Activated CD4-positive, alpha-beta T cell treated with anti-CD3 and anti-CD28 coated beads for 1 hour (primary cell): ENCODE results near the gene CABP4.
A peak's percentile ranks its signal among the peaks of the same experiment; 100 is the strongest.
"Not testable (repeated sequence)": the region's sequence is repeated elsewhere in the genome, so short reads cannot be mapped to it uniquely, and the experiment has no call there.

ENCODE experiments used
- DNase-seq: peaks from one replicate; pipeline ENCODE4 v3.0.0-alpha.2; 2020

CABP4 gene

DNA sequence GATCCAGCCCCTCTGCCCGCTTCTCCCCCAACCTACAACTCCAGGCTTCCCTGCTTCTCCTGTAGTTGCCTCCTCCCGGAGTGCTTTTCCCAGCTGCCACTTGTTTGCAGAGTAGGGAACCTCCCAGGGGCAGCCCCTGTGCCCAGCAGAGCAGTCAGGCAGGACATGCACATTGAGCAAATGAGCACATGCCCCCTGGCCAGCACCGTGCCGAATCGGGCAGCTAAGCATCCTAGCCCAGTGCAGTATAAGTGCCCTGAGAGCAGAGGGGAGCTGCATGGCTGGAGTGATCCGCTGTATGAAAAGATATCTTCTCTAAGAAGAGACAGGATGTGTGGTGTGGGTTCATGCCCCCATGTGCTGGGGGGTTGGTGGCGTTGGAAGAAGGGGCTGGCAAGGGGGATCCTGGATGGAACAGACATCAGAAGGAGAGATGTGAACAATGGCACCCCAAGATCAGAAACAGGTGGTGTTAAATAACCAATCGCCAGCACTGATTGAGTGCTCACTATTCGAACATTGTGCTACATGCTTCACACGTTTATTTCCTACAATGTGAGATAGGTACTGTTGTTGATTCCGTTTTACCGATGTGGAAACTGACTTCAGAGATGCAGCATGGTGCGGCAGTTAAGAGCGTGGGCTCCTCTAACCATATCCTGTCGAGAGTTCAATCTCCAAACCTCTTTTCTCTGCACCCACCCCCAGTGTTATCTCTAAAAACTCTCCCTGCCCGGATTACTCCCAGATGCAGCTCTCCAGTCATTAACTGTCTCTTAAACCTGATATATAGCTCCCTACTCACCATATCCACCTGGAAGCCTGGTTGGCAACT, 28.9 kb downstream of the CABP4 start:
- DNase-seq, result no peak

DNA sequence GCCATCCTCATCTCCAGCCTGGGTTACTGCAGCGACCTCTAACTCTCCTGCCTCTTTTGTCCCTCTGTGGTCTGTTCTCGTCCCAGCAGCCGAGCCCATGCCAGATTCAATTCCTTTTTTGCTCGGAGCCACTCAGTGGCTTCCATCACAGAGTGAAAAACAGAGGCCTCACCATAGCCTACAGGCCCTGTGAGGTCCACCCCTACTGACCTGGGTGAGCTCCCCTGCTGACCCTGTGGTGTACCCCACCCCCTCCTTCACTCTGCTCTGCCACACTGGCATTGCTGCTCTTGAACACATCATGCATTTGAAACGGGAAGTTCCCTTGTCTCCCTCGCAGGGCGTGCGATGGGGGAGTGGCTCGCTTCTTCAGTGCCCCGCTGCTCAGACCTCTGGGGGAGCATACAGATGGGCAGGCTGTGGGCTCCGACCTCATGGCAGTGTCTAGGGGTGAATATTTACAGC, 29.7 kb downstream of the CABP4 start:
- peak; percentile 39 for DNase-seq

DNA sequence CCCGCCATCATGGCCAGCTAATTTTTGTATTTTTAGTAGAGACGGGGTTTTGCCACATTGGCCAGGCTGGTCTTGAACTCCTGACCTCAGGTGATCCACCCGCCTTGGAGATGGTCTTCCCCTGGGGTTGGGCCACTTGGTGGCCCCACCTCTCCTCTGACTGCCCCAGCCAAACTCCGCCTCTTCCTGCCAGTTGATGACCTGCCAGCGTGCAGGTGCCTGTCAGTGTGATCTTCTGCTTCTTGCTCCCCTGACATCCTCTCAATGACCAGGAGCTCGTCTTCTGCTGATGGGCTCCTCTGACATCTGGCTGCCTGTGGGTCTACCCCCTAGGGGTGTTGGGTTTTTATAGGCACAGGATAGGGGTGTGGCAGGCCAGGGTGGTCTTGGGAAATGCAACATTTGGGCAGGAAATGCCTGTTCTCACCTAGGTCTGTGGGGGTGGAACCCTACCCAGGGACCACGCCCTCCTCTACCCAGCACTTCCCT, 30.8 kb downstream of the CABP4 start:
- not testable (repeated sequence) for DNase-seq

DNA sequence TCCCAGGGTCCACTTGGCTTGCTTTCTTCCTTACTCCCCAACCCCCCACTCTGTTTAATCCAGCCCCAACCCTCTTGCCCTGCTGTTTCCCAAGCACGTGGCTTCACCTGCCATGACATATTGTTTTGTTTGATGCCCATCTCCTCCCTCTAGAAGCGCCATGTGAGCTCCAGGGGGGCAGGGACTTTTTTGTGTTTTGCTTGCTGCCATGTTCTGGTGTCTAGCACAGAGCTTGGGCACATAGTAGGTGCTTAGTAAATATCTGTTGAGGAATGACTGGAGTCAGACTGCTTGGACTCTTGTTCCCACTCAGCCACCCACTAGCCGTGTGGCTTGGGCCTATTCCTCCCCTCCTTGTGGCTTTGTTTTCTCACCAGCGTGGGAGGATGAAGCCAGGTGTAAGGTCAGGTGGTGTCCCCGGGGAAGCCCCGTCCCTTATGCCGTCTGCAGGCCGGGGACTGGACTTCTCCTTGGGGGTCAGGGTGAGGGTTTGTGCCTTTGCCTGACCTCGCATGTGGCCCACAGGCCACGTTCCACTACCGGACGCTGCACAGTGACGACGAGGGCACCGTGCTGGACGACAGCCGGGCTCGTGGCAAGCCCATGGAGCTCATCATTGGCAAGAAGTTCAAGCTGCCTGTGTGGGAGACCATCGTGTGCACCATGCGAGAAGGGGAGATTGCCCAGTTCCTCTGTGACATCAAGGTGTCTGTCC, 31.5 kb downstream of the CABP4 start:
- no peak for DNase-seq

DNA sequence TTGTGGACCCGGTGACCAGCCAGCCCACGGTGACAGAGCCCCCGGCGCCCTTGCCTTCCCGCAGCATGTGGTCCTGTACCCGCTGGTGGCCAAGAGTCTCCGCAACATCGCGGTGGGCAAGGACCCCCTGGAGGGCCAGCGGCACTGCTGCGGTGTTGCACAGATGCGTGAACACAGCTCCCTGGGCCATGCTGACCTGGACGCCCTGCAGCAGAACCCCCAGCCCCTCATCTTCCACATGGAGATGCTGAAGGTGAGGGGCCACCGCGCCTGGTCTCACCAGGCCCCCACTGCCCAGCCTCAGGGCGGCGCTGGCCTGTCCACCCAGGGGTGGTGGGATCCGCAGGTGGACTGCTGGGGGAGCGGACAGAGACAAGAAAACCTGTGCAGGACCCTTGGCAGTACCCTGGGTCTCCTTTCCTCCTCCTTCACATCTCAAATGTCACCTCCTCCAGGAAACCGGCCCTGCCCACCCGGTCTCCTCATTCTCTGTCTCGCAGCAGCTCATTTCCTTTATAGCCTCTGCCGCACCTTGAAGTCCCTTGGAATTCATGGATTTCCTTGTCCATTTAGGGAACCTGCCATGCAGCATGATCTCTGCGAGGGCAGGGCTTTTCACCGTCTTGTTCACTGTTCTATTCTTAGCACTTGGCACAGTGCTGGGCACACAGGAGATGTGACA, 34.2 kb downstream of the CABP4 start:
- no peak for DNase-seq

DNA sequence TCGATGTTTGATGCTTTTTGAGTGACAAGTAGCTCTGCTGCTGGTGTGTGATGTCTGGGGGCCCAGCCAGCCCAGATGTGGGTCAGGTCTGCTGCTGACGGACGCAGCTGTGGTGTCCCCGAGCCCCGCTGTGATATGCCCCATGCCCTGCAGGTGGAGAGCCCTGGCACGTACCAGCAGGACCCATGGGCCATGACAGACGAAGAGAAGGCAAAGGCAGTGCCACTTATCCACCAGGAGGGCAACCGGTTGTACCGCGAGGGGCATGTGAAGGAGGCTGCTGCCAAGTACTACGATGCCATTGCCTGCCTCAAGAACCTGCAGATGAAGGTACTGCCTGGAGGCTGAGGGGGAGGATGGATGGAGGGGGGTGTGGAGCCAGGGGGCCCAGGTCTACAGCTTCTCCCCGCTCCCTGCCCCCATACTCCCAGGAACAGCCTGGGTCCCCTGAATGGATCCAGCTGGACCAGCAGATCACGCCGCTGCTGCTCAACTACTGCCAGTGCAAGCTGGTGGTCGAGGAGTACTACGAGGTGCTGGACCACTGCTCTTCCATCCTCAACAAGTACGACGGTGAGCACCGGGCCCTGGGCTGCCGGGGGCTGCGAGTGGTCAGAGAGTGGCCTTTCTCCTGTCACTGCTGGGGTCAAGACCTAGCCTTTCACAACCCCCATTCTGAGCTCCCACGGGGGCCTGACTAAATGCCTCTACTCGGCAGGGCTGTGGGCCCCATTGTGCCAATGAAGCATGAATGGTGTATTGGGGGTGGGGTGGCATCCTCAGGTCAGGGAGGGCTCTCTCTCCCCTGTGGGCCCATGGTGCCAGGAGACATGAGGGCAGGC, 35.0 kb downstream of the CABP4 start:
- no peak for DNase-seq

DNA sequence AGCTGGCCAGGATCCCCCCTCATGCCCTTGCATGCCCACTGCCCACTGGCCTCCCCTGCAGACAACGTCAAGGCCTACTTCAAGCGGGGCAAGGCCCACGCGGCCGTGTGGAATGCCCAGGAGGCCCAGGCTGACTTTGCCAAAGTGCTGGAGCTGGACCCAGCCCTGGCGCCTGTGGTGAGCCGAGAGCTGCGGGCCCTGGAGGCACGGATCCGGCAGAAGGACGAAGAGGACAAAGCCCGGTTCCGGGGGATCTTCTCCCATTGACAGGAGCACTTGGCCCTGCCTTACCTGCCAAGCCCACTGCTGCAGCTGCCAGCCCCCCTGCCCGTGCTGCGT, 35.5 kb downstream of the CABP4 start:
- no peak for DNase-seq

DNA sequence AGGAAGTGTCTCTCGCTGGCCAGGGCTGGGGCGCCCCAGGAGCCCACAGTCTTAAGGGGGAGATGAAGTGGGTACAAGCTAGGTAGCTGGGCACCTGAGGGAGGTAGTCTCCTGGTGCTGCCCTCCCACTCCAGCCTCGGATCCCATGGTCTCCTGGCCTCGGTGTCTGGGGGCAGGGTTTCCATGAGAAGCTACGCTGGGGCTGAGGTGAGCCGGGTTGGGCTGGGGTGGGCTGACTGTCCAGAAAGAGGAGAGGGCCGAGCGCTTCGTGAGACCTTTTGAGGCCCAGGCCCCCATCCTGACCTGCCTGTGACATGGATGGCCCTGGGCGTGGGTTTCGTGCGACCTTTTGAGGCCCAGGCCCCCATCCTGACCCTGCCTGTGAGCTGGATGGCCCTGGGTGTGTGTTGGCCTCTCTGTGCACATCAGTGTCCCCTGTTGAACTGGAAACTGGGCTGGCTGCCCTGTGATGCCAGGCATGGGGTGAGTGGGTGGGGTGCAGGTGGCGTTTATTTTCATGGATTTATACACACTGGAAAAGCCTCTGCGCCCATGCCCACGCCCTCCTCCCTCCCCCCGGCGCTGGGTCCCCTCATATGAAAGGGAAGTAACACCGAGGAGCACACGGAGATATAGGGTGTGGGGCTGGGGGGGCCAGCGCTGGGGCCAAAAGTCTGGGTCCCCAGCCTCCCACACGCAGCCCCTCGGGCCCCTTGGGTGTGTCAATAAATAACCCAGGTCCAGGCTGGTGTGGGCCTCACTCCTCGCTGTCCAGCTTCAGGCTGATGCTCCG, 36.3 kb downstream of the CABP4 start:
- no peak for DNase-seq

DNA sequence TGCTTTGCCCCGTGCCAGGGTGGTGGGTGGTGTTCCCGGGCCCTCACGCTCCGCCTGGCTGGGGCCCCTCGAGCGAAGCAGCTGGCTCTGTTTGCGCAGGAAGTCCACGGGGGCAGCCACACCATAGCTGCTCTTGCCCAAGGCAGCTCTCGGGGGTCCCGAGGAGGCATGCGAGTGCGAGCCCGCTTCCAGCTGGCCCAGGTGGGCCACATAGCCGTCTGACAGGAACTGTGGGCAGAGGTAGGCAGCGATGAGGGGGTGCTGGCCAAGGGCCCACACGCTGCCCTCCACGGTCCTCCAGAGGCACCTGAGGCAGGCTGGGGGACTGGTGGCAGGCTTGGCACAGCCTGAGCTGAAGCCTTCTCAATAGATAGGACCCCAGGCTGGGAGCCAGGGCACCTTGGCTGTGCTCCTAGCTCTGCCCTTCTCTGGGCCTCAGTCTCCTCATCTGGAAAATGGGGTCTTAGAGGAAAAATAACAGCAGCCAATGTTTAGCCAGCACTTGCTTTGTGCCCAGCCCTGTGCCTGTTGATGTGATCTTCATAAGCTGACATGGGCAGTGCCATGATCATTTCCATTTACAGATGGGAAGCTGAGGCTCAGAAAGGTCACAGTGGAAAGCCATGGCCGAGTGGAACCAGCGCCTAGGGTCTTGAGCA, 37.0 kb downstream of the CABP4 start:
- DNase-seq, result no peak

DNA sequence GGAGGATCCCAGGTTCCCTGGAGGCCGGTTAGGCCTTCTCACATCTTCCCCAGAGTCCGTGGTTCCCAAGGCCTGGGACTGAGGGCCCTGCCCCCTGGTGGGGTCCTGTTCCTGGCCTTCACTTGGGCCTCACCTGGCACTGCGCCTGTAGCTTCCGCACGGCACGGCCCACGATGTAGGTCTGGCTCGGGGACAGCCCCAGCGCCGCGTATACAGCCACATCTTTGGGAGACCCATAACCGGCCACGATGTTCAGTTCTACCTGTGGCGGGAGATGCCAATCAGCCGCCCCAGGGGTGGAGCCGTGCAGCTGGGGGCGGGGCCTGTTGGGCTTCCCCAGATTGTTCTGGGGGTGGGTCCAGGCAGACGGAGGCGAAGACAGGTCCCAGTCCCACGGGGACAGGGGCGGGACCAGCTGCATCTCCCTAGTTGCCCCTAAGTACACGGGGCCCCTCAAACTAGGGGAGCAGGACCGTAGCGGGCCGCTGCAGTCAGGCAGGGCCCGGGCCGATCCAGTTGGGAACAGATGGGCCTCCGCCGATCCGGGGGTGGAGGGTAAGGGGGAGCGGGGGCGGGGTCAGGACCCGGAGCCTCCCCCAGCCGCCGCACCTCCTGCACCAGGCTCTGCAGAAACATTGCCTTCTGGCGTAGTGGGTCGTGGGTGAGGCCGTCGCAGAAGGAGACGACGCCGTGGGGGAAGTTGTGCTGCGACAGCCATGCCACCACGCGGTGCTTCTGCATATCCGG, 37.8 kb downstream of the CABP4 start:
- no peak for DNase-seq

DNA sequence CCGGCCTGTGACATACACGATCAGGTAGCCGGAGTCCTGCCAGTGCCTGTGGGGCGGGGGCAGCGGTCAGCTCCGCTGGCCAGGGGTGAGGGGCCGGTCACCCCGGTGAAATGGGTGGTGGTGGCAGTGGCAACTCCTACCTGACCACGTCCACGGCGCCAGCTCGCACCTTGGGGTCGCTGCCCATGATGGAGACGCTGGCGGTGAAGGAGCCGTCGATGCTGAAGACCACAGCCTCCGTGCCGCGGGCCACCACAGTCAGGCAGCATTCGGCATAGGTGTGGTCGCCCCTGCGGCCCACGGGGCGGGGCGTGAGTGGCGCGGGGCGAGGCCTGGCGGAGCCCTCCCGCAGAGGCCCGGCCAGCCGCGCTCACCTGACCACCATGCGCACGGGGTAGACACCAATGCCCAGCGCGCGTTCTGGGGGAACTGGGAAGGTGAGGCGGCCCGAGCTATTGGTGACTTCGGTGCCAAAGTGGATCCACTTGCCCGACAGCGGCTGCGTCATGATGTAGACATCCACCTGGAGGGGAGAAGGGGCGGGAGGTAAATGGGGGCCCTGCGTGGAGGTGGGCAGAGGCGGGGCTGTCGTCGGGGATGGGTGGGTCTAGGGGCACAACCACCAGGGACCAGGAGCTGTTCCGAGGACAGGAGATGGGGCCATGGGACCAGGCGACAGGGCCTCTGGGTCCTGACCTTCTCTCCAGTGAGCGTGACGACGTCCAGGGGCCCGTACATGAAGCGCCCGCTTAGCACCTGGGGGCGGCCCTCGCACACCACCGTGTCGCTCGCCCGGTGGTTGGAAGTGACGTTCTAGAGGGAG, 38.6 kb downstream of the CABP4 start:
- no peak for DNase-seq

DNA sequence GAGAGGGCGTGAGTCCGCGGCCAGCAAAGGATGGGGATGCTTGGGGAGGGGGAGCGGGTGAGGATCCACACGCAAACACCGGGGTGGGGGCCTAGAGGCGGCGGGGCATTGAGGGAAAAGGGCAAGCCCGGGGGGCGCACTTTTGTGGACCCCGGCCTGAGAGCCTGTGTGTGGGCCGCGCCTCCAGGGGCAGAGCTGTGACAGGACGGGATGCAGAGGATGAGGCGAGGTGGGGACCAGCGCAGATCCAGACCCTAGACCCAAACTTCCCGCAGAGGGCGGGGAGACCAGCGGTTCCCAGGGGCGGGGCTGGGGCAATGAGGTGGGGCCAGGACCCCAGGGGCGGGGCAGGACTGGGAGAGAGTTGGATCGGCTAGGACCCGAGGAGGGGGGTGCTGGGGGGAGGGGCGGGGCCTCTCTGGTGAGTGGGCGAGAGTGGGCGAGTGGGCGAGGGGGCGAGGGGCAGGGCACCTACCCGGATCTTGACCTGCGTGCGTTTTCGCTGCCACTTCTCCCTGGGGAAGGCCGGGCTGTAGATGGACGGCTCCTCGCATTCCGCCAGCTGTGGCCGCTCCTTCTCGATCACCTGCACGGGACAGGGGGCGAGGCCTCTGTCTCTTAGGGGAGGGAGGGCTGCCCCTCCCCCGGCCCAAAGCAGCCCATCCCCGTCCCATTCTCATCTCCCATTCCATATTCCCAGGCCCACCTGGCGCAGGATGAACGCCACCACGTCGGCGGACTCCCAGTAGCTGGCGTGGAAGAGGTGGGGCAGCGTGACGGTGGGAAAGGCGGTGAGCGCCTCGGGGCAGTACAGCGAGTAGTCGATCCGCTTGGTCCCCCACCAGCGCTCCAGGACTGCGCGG, 39.4 kb downstream of the CABP4 start:
- DNase-seq, result no peak

DNA sequence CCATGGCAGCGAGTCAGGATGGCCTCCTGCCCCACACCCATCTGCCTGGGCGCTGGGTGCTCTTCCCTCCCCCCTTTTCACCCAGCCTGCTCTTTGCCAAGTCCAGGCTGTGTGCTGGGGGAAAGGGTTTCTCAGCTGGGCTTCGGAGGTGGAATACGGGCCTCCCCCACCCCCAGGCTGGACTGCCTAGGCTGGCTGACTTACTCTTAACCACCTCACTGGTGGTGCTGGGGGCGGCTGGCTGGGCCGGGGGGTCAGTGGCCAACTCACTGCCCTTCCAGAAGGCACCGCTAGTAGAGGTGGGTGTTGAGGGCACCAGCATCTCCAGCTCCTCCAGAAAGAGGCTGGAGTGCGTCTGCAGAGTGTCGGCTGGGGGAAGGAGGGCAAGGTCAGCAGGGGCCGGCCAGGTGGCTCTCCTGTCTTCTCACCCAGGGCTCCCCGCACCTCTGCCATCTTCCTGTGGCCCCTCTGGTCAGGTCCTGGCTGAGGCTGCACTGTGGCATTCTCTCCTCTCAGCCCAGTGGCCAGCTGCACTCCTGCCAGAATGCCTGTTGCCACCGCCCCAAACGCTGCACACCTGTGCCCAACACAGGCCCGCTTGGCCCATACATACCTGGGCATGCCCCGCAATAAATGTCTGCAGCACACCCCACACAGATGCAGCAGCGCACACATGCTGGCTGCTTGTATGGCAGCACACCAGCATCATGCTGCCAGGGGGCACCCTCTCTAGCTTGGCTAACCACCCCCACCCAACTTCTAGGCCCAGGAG, 40.3 kb downstream of the CABP4 start:
- no peak for DNase-seq

DNA sequence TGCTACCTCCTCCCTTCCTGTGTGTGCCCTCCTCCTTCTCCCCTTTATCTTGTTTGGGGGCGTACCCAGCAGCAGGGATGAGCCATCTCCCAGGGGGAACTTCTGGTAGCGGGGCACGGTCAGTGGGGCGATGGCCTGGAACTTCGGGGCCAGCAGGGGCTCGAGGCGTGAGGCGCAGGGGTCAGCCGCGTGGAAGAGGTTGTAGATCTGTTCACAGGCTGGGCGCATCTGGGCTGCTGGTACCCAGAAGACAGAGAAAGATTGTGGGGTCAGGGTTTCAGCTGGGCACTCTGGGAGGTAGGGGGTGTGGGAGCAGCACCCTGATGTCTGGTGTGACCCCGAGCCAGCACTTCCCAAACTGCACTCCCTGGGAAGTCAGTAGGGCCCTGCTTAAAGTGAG, 41.0 kb downstream of the CABP4 start:
- no peak for DNase-seq

DNA sequence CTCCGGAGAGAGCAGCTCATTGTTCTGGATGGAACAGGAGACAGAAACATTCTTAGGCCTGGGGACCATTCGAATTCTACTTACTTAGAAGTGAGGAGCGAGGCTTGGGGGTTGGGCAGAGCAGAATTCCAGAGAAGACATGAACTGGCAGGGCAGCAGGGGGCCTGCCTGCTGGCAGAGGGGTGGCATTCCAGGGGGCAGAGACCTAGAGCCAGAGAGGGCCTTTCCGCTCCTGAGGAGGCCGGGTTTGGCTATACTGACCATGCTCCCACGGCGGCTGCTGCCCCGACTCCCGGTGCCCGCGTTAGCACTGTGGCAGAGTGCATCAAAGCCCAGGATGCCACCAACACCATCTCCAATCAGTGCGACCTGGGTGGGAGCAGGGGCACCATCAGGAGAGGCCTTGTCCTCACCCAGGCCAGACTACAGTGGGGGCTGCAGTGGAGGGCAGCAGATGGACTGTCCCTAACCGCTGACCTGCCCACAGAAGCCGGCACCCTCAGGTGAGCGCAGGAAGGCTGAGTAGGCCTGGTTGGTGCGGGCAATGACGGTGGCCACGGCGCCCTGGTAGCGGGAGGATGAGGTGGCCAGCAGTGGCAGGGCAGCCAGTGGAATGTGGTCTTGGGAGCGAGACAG, 42.6 kb downstream of the CABP4 start:
- no peak for DNase-seq

DNA sequence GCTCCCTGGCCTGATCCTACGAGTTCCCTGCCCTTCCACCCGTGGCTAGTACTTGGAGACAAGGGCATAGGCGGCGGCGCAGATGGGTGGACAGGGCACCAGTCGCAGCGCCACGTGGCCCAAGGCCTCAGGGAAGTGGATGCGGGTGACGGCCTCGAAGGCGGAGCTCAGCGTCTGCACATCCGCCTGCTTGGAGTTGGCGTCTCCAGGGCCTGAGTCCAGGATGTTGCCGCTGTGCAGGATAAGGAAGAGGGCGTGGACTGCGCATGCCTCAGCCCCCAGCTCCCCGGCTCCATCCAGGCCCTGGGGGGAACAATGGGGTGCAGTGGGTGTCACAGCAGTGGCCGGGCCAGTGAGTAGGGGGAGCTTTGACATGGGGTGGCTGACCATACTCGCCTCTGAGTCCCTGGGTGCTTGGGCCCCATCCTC, 43.4 kb downstream of the CABP4 start:
- no peak for DNase-seq

DNA sequence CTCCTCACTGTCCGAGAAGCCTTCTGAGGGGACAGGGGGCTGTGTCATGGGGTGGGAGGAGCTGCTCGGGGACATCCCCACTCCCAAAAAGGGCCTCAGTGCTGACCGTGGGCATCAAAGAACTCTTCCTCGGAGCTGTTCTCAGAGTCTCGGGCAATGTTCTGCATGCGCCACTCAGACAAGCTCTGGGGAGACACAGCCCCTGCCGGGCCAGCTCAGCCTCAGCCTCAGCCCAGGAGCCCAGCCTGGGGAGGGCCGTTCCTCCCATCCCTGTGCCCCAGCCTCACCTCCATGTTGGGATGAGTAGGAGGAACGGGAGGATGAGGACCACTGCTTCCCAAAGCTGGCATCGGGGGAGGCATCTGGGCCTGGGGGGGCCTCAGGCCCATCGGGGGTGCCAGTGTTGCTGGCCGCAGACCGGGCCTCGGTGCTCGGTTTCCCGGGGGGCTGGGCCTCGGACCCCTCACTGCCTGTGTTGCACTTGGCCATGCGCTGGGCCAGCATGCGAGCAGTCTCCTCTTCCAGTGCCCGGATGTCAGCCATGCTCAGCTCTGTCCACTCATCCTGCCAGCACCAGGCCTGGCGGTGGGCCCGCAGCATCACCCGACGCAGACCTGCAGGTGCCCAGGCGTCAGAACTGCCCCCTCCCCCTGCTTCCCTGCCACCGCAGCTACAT, 44.8 kb downstream of the CABP4 start:
- DNase-seq, result no peak
